IPS-11a (cell line): Measurements from ENCODE around the gene TFDP2.
"Not testable (repeated sequence)": the region's sequence is repeated elsewhere in the genome, so short reads cannot be mapped to it uniquely, and the experiment has no call there.

Source experiments
- H3K4me3 ChIP-seq: one replicate; pipeline ENCODE4 v1.5.1; 2013; ENCODE audit warnings: low read depth, low read length, control low read depth

Gene TFDP2

DNA sequence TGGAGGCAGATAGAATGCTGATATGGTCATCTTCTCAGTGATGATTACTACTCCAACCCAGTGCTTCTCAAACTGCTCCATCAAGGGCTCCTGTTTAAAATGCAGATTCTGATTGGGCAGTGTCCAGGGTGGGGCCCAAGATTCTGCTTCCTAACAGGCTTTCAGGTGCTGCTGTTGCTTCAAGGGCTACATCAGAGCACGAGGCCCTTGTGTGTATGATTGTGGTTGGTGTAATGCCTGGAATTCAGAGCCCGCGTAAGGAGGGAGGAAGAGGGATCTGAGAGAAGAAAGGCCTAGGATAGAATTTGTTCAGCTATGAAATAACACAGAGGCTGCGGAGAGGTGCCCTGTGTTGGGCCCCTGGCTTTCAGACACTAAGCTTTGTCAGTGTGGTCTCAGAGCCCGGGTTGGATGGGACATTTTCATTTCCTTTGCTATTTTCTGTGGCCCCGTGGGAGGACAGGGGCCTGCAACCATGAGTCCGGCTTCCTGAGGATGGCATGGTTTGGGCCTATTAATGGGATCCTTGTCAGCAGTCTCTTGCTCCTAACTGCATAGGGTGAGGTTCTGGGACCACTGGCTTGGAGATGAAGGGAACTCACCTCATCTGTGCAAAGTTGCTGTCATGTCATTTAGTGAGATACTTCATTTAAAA is 219.9 kb downstream of the TFDP2 start:
- H3K4me3 ChIP-seq: no peak overlapping the region

DNA sequence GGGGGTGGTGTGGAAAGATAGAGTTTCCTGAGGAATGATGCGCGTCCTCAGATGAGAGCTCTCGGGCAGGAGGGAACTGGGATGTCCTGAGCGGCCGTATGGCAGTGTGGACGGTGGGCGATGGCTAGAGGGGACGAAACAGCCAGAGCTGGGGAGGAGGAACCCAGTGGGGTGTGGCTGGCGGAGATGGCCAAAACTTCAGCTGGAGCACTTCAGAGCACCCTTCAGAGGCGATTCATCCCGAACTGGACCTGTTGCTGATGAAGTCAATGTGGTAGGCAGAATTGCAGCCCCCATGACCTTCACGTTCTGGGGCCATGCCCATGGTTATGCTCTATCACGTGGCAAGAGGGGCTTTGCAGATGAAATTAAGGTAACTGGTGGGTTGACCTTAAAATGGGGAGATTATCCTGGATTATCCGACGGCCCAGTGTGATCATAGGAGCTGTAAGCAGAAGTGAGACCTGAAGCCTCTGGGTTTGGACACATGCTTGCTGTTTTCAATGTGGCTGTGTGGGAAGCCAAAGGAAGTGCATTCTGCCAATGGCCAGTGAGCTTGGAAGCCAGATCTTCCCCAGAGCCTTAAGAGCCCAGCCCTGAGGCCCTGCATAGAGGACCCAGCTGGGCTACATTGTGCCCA is 220.6 kb downstream of the TFDP2 start:
- no peak overlapping the region for H3K4me3 ChIP-seq

DNA sequence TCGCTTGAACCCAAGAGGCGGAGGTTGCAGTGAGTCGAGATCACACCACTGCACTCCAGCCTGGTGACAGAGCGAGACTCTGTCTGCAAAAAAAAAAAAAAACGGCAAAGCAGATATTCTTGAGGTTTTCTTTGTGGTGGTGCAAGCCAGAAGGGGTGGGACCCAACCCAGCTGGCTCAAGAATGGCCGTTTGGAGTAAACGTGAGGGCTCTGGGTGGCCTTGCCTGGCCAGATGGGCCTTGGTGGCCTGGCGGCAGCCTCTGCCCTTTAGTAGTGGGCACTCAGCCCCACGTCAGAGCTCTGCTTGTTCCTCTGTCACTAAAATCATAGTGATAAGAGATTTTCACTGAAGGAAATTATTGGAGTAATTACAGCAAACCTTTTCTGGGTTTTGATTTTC is 222.4 kb downstream of the TFDP2 start:
- H3K4me3 ChIP-seq: no peak overlapping the region

DNA sequence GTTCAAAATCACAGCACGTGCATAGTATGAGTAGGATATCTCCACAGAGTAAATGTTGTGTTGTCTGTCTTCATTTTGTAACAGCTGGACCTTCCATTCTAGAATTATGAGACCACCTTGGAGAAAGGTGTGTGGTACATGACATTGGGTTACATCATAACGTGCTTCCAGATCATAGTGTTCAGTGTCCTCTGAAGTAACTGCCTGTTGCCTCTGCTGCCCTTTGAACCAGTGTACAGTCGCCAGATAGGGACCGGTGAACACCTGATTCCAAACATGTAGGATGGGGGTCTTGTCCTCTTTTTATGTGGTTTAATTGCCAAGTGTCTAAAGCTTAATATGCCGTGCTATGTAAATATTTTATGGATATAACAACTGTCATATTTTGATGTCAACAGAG is 223.7 kb downstream of the TFDP2 start:
- not testable (repeated sequence) for H3K4me3 ChIP-seq

DNA sequence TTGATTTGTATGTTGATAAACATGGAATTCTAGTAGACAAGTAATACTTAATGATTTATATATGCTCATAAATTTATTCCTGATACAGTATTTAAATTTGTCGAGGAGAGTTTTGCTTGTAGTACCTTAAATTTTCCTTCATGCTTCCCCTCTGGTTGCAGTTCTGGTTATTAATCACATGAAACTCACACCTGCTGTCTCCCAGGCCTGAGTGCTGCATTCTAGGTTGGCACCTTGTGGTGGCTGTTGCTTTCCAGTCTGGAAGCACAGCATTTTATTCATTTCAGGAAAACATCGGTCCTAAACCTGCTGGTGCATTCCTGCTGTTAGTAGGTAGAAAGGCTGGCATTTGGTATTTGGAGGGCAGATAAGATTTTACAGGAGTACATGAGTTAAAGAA is 228.0 kb downstream of the TFDP2 start:
- no peak overlapping the region for H3K4me3 ChIP-seq

DNA sequence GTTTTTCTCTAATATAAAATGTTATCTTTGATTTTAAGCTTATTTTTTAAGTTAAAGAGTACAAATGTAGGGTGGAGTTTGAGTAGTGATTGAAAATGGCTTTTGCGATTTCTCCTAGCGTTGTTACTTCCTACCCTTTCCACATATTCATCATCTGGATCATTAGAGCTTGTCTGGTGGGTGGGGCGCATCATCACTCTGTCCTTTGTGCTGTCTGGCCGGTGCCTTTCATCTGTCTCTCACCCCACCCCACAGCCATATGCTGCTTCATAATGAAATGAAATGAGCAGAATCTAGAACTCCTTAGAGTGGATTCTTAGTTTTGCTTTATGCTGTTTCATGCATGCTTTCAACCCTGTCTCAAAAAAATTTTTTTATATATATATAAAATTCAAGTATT is 228.6 kb downstream of the TFDP2 start:
- no peak overlapping the region for H3K4me3 ChIP-seq

DNA sequence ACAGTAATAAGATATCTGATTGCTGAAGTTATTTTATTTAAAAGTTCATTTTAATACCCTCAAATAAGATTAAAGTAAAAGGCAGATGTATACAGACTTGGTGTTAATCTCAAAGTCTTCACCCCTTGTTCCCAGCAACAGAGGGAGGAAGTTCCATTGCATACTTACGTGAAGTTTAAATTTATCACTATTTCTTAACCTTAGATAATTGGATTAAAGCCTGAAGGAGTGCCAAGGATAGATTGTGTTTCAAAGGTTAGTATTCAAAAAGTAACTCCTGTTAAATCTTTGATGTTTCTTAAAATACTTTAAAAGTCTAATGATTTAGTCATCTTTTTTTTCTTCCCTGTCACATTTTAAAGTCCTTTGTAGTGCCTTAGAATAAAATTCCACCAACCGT is 233.6 kb downstream of the TFDP2 start:
- H3K4me3 ChIP-seq: no peak overlapping the region

DNA sequence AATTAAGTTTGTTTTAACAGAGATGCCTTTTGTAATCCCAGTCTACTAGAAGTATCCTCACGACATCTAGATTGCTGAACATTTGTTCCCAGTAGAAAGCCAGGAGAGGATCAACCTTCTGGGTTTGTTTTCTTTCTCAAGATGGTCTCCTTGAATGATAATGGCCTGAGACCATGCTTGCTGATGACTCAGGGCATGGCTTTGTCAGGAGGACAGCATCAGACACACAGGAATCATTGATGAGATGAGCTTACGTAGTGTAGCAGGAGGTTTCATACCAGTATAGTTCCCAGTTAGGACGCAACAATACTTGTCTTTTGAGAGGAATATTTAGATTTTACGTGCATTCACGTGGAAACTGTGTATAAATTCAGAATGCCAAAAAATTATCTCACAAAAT is 234.3 kb downstream of the TFDP2 start:
- H3K4me3 ChIP-seq: no peak overlapping the region

DNA sequence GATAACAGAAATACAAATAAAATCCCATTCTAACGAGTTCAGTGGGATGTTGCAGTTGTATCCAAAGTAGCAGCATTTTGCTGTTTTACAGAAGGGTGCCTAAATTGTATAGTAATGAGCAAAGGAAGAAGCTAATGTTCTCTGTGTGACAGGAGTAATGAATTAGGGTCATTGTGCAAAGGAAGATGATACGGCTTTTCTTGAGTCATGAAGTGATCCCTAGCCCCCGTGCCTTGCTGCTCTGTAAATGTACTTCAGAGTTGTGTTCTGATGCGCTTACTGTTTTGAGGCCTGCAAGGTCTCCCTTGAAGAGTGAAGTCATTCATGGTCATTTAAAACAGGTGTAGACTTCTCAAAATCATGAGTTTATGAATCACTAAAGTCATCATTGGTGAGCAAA is 235.0 kb downstream of the TFDP2 start:
- H3K4me3 ChIP-seq: no peak overlapping the region

DNA sequence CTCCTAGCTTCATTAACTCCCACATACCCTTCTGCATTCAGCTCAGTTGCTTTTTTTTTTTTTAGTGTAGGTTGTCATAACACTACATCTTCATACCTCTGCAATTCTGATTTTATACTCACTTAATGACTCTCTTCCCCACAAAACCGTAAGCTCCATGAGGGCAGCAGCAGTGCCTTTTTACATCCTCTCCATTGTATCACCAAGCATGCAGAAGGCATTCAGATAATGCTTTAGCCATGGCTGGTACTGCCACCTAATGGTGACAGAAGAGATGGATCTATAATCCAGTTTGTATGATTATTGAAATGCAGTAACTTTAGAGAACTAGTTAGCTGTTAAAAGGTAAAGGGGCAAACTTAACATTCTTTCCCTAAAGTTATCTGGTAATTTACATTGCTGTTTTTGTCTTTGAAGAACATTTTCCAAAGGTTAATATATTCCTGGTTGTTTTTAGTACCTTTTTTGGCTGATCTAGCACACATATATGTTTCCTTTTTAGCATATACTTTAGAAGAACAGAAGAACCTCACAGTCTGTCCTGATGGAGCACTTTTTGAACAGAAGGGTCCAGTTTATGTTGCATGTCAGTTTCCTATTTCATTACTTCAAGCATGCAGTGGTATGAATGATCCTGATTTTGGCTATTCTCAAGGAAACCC is 236.1 kb downstream of the TFDP2 start:
- no peak overlapping the region for H3K4me3 ChIP-seq

DNA sequence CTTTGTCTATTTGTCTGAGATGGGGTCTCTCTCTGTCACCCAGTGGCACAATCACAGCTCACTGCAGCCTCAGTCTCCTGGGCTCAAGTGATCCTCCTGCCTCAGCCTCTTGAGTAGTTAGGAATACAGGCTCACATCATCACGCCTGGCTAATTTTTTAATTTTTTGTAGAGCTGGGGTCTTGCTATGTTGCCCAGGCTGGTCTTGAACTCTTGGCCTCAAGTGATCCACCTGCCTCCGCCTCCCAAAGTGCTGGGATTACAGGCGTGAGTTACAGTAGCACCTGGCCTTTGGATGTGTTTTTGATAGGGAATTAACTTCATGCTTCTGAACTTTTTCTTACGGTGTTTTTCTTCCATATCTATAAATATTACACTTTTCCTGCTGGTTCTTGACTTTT is 239.4 kb downstream of the TFDP2 start:
- not testable (repeated sequence) for H3K4me3 ChIP-seq

DNA sequence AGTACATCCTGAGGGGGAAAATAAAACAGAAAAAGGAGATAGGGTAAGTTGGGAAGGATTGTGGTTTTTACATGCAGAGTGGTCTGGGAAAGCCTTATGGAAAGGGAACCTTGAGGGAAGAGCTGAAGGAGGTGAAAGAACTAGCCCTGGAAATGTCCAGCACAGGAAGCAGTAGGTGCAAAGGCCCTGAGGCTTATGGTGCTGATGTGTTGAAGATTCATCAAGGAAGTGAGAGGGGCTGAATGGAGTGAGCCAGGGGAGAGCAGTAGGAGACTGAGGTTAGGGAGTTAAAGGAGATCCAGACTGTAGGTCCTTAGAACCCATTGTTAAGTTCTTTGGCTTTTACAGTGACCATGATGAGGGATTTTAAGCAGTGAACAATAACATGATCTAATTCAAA is 239.9 kb downstream of the TFDP2 start:
- no peak overlapping the region for H3K4me3 ChIP-seq

DNA sequence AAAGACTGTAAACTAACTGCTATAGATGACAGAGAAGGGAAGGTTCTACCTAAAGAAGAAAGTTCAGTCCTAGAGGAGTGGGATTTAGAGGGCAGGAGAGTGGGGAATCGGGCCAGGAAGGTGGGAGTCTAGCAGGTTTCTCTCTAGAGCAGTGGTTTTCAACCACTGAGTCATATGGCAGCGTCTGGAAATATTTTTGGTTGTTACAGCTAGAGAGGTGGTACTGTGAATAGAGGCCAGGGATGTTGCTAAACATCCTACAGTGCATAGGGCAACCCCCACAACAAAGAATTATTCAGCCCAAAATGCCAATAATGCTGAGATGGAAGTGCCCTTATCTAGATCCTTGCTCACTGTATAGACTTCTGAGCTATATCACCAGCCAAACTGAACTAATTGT is 244.2 kb downstream of the TFDP2 start:
- no peak overlapping the region for H3K4me3 ChIP-seq

DNA sequence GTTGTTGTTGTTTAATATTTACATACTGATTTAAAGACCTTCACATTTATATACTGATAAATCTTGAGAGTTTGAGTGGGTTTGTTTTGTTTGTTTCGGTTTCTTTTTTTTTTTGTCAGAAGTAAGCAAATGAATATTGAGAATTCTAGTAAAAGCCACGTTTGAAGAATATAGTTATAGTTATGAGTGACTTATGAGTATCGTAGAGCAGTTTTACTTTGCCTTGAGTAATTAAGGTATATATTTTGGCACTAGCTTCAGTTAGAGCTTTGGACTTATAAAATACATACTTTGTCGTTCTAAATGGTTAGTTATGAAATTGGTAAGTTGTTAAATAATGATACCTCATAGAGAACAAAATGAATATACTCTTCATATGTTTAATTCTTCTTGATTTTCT is 245.1 kb downstream of the TFDP2 start:
- H3K4me3 ChIP-seq: no peak overlapping the region

DNA sequence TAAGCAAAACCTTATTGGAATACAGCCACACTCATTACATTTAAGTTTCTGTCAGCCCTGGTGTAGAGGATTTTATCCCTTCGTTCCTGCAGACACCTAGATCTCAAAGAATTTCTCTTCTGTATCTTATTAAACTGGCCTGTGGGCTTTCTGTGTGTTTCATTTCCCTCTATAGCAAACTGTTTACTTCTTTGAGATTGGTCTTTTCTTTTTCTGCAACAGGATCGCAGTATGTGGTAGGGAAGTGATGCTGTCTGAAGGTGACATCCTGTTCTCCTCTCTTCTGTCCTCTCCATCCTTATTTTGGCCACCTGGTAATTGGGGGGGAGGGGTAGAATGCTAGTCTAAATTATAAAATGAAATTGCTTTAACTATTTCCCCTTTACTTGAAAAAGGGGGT is 247.4 kb downstream of the TFDP2 start:
- no peak overlapping the region for H3K4me3 ChIP-seq

DNA sequence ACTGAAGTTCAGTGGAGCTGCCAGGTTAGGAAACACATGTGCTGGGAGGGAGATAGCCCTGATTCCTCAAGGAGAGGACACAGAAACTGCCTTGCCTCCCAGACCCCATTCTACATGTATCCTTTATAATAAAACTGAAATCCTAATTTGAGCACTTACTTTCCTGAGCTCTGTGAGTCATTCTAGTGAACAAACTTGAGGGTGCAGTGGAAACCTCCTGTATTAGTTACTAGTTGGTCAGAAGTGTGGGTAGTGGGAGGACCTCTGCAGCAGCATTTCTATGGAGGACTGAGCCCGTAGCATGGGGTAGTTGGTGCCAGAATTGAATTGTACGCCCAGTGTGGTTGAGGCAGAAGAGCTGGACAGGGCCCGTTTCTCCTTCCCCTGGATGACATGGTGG is 249.0 kb downstream of the TFDP2 start:
- H3K4me3 ChIP-seq: no peak overlapping the region

DNA sequence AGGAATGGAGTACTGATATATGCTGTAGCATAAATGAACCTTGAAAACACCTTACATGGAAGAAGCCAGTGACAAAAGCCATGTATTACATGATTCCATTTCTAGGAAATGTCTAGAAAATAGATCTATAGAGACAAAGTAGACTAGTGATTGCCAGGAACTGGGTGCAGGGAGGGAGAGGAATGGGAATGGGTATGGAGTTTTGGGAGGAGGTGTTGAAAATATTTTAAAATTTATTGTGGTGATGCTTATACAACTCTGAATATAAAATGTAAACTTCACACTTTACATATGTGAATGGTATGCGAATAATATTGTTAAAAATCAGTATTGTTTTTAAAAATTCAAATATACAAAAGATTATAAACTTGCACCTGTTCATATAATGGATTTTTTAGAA is 250.4 kb downstream of the TFDP2 start:
- H3K4me3 ChIP-seq: no peak overlapping the region

DNA sequence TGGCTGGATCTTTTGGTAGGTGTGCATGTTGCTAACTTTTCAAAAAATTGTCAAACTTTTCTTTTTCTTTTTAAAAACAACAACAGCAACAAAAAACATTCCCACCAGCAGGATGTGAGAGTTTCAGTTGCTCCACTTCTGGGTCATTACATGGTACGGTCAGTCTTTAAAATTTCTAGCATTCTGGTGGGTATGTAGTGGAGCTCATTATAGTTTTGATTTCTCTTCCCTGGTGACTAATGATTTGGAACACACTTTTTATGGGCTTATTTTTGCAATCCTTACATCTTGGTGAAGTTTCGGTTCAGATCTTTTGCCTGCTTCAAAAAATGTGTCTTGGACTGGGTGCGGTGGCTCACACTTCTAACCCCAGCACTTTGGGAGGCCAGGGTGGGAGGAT is 253.6 kb downstream of the TFDP2 start:
- no peak overlapping the region for H3K4me3 ChIP-seq

DNA sequence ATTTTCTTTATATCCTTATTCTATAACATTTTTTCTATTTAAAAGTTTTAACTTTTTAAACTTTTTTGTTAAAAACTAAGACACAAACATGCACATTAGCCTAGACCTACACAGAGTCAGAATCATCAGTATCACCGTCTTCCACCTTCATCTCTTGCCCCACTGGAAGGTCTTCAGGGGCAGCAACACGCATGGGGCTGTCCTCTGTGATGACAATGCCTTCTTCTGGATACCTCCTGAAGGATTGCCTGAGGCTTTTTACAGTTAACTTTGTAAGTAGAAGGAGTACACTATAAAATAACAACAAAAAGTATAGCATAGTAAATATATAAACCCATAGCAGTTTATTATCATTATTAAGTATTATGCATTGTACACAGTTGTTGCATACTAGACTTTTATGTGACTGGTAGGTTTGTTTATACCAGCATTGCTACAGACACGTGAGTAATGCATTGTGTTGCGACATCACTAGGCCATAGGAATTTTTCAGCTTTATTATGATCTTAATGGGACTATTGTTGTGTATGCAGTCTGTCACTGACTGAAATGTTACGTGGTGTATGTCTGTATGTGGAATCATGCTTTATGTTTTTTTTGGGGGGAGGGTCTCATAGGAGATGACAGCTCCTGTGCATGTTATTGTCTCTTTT is 254.7 kb downstream of the TFDP2 start:
- no peak overlapping the region for H3K4me3 ChIP-seq
